HL-60 (cell line): ENCODE results near the gene GRK5.

Experiments
- DNase-seq, 2 experiments: peaks; one replicate each; pipeline ENCODE4 v3.0.0-alpha.2; 2010 to 2020; ENCODE audit warnings: low read depth in 1 of 2, low spot score in 1 of 2
- H3K27ac ChIP-seq: fragments of 250-450 bp; sonication (Bioruptor Pico); replicated peaks from 2 replicates; pipeline ENCODE4 v1.5.1; 2020; ENCODE audit warnings: mild to moderate bottlenecking, moderate library complexity
- H3K27me3 ChIP-seq: fragments of 250-450 bp; sonication (Bioruptor Pico); 2 replicates; pipeline ENCODE4 v1.5.1; 2021; ENCODE audit warnings: mild to moderate bottlenecking, moderate library complexity; ENCODE audit not compliant: insufficient read depth, poor library complexity, severe bottlenecking
- H3K4me3 ChIP-seq: replicated peaks from 2 replicates; pipeline ENCODE4 v1.5.1; 2011; ENCODE audit warnings: mild to moderate bottlenecking, control low read depth, low read length; ENCODE audit not compliant: insufficient read depth
- GABPA ChIP-seq: IDR thresholded peaks from 2 replicates; pipeline ENCODE4 v1.6.1; 2012; ENCODE audit warnings: low read depth
- POLR2AphosphoS5 ChIP-seq: IDR thresholded peaks from 2 replicates; pipeline ENCODE4 v1.6.1; 2012; ENCODE audit warnings: low read depth
- SPI1 ChIP-seq: IDR thresholded peaks from 2 replicates; pipeline ENCODE4 v1.6.1; 2012; ENCODE audit warnings: low read depth, mild to moderate bottlenecking, borderline replicate concordance
- TF ChIP-seq, protein P1 (sequence below): IDR thresholded peaks from 2 replicates; pipeline ENCODE4 v1.6.1; 2012; ENCODE audit warnings: low read depth; ENCODE audit not compliant: insufficient replicate concordance
- TF ChIP-seq, protein P2 (sequence below): IDR thresholded peaks from one replicate; pipeline ENCODE4 v1.5.1; 2011; ENCODE audit warnings: low read length, control low read depth, inconsistent platforms; ENCODE audit not compliant: insufficient read depth

Gene GRK5

DNA sequence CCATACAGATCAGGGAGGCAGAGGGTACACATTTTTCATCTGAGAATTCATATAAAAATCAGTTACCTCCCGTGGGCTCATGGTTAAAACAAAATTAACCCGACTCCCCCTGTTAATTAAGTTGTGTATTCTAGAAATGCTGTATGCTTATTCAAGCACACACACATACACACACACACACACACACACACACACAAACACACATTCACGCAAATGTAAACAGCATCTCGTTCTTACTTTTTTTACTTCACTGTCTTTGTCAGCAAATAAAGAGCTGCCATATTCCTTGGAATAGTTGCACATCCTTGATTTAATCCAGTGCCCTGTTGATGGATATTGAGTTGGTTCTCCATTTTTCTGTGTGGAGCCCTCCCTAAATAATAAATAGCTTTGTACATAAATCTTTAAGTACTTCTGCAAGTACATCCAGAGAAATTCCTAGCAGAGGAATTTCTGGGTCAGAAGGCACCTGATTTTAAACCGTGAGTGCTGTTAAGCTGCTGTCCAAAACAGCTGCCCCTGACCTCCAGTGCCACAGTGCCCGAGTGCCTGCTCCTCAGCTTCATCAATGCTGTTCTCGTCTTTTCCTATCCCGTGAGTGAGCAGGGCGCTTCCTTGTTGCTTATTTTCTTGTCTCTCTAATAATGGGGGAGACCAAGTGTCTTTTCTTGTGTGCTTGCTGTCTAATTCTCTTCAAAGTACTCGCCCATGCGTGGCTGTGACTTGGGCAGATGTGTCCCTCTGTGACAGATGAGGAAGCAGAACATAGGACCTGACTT, 217.9 kb downstream of the GRK5 start:
- Histone ChIP-seq H3K4me3 (no peak overlapping the region), H3K27me3 (no peaks in the 10 kb centered on the region), H3K27ac (no peak overlapping the region)
- no peak for DNase-seq
- TF ChIP-seq GABPA = no peak
- TF ChIP-seq, protein P1, sequence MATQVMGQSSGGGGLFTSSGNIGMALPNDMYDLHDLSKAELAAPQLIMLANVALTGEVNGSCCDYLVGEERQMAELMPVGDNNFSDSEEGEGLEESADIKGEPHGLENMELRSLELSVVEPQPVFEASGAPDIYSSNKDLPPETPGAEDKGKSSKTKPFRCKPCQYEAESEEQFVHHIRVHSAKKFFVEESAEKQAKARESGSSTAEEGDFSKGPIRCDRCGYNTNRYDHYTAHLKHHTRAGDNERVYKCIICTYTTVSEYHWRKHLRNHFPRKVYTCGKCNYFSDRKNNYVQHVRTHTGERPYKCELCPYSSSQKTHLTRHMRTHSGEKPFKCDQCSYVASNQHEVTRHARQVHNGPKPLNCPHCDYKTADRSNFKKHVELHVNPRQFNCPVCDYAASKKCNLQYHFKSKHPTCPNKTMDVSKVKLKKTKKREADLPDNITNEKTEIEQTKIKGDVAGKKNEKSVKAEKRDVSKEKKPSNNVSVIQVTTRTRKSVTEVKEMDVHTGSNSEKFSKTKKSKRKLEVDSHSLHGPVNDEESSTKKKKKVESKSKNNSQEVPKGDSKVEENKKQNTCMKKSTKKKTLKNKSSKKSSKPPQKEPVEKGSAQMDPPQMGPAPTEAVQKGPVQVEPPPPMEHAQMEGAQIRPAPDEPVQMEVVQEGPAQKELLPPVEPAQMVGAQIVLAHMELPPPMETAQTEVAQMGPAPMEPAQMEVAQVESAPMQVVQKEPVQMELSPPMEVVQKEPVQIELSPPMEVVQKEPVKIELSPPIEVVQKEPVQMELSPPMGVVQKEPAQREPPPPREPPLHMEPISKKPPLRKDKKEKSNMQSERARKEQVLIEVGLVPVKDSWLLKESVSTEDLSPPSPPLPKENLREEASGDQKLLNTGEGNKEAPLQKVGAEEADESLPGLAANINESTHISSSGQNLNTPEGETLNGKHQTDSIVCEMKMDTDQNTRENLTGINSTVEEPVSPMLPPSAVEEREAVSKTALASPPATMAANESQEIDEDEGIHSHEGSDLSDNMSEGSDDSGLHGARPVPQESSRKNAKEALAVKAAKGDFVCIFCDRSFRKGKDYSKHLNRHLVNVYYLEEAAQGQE = no peak
- TF ChIP-seq, protein P2, sequence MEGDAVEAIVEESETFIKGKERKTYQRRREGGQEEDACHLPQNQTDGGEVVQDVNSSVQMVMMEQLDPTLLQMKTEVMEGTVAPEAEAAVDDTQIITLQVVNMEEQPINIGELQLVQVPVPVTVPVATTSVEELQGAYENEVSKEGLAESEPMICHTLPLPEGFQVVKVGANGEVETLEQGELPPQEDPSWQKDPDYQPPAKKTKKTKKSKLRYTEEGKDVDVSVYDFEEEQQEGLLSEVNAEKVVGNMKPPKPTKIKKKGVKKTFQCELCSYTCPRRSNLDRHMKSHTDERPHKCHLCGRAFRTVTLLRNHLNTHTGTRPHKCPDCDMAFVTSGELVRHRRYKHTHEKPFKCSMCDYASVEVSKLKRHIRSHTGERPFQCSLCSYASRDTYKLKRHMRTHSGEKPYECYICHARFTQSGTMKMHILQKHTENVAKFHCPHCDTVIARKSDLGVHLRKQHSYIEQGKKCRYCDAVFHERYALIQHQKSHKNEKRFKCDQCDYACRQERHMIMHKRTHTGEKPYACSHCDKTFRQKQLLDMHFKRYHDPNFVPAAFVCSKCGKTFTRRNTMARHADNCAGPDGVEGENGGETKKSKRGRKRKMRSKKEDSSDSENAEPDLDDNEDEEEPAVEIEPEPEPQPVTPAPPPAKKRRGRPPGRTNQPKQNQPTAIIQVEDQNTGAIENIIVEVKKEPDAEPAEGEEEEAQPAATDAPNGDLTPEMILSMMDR = no peak
- no peak for TF ChIP-seq POLR2AphosphoS5
- TF ChIP-seq SPI1 = no peak

- TF ChIP-seq, protein P2 = no peak
- TF ChIP-seq GABPA (no peak), SPI1 (no peak), POLR2AphosphoS5 (no peak)
- TF ChIP-seq, protein P1 = no peak
- no peak for DNase-seq
- Histone ChIP-seq H3K27me3 (no peaks in the 10 kb centered on the region), H3K4me3 (no peak overlapping the region), H3K27ac (no peak overlapping the region)
These were observed 218.5 kb downstream of the GRK5 start for GRCh38 chr10:119425881-119426170.

GRCh38 chr10:119426699-119427098, 219.3 kb downstream of the GRK5 start:
- TF ChIP-seq, protein P1 = no peak
- no peak for TF ChIP-seq POLR2AphosphoS5
- TF ChIP-seq, protein P2 = no peak
- no peak for TF ChIP-seq SPI1
- TF ChIP-seq GABPA = no peak
- Histone ChIP-seq H3K27me3 (no peaks in the 10 kb centered on the region), H3K4me3 (no peak overlapping the region), H3K27ac (no peak overlapping the region)
- no peak for DNase-seq
